GM12801 (cell line): ENCODE results near the gene CCDC33.

Source experiments
- TF ChIP-seq, protein P1 (sequence below): IDR thresholded peaks from one replicate; pipeline ENCODE4 v1.5.1; 2011; ENCODE audit warnings: control low read depth; ENCODE audit not compliant: insufficient read length; ENCODE audit errors: extremely low read depth

CCDC33 gene

GRCh38 chr15:74196175-74196574, 40.0 kb upstream of the CCDC33 start:
- TF ChIP-seq, protein P1, sequence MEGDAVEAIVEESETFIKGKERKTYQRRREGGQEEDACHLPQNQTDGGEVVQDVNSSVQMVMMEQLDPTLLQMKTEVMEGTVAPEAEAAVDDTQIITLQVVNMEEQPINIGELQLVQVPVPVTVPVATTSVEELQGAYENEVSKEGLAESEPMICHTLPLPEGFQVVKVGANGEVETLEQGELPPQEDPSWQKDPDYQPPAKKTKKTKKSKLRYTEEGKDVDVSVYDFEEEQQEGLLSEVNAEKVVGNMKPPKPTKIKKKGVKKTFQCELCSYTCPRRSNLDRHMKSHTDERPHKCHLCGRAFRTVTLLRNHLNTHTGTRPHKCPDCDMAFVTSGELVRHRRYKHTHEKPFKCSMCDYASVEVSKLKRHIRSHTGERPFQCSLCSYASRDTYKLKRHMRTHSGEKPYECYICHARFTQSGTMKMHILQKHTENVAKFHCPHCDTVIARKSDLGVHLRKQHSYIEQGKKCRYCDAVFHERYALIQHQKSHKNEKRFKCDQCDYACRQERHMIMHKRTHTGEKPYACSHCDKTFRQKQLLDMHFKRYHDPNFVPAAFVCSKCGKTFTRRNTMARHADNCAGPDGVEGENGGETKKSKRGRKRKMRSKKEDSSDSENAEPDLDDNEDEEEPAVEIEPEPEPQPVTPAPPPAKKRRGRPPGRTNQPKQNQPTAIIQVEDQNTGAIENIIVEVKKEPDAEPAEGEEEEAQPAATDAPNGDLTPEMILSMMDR, result no peak

DNA sequence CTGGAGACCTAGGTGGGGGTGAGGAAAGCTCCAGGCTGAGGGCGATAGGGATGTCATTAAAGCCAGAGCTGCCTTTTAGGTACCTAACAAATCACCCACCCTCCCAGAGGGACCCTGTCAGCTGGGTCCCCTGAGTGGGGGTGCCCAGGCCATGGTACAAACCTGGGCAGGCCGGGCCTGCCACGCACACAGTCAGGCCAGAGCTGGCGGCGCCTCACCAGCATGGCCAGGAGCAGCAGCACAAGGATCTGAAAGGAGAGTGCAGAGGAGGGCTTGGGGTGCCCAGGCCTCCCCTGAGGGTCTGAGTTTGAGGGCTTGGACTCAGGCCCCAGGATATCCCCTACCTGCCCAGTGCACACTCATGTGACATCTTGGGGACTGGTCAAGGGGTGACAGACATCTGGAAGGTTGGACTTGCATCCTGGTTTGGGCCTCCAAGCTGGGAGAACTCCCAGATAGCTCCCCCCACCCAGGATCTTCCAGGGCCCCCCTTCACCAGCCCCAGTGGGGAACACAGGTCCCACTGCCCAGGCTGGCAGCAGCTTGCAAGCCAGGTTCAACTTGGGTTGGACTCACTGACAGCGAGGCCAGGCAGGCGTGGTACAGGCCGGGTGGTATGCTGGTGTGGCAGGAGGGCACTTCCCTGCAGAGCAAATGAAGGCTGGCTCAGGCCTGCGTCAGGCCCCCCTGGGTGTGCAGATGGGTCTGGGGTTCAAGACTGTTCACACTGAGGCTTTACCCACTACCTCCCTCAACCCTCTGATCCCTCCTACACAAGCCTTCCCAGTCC, 38.8 kb upstream of the CCDC33 start:
- TF ChIP-seq, protein P1, result no peak

- TF ChIP-seq, protein P1, result no peak
These were observed 36.9 kb upstream of the CCDC33 start for GRCh38 chr15:74199297-74199652.

DNA sequence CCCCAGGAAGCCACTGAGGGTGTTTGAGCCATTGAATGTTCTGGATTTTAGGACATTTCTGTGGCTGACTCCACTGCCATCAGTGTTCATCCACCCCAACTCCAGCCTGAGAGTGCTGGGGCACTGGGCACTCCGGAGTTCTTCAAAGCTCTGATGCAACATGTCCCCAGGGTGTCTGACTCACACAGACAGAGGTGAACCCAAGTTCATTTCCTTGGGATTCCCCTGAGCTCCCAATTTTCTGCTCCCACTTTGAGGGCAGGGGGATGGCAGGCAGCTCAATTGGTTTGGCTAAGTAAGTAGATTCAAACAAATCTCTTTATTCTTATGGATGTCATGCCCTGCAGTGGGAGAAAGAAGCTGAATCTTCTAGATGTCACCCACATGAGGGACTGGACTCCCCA, 35.7 kb upstream of the CCDC33 start:
- TF ChIP-seq, protein P1, result no peak

DNA sequence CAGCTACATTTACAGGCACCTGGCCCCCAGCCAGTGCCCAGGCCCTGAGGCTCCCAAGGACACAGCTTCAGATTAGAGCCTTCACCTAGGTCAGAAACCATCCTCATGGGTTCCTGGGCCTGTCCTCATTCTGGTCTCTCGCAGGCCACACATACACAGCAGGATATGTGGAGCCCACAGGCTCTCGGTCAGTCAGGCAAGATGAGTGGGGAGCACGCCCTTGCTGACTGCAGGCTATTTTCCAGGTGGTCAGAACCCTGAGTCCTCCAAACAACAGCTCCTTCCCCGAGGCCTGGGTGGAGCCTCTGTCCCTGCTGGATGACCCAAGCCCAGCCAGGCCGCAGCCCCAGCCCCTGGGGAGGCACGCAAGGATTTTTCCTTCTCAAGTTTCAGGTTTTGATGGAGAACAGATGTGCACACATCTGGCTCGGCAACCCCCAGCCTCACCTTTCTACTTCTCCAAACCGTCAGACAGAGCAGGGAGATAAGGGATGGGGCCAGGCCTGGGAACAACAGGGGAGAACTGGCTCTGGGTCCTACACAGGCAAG, 35.2 kb upstream of the CCDC33 start:
- TF ChIP-seq, protein P1, result no peak

DNA sequence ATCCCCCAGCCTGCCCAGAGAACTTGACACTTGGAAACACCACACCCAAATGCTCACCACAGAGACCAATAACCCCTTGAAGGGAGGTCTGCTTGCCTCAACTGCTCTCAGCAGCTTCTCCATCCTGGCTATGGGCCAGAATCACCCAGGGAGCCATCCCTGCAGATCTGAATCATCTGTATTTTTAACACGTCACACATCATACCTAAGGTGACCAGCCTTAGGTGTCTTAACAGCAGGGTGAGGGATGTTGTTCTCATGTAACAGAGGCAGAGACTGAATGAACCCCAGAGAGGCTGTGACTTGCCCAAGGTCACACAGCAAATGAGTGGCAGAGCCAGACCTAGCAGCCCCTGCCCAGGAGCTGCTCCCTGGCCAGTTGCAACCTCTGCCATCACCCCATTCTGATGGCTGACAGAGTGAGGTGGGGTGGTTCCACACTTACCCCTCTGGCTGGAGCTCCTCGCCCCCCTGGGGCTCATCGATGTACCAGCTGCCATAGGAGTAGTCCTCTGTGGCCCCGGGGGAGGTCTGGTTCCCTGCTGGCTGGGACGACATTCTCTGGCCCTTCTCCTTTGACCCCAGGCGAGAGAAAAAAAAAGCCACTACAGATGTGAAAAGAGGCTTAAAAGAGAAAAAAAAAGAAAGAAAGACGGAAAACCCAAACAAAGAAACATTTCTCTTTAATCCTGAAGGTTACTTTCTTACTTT, 34.3 kb upstream of the CCDC33 start:
- TF ChIP-seq, protein P1, result no peak
